KG1 (cell line): ENCODE measurements around the gene CNNM3.
"Not testable (repeated sequence)": the region's sequence is repeated elsewhere in the genome, so short reads cannot be mapped to it uniquely, and the experiment has no call there.

Source experiments
- DNase-seq: peaks from one replicate; lab custom pipeline; 2025; lab: John Stamatoyannopoulos, UW

CNNM3 gene

GRCh38 chr2:96798733-96799622 is 17.1 kb upstream of the CNNM3 start:
- no peak for DNase-seq

DNA sequence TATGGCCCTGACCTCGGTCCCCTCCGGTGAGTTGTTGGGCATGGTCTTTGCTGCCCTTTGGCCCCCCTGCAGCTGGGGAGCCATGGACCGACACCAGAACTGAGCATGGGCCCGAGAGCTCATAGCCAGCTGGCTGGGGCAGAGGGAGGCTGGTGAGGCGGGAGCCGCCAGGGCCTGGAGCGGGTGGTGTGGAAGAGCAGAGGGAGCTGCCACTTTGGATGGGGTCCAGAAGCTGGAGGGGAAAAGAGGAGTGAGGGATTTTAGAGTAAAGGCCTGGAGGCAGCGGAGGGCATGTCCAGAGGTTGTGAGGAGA is 16.5 kb upstream of the CNNM3 start:
- no peak for DNase-seq

DNA sequence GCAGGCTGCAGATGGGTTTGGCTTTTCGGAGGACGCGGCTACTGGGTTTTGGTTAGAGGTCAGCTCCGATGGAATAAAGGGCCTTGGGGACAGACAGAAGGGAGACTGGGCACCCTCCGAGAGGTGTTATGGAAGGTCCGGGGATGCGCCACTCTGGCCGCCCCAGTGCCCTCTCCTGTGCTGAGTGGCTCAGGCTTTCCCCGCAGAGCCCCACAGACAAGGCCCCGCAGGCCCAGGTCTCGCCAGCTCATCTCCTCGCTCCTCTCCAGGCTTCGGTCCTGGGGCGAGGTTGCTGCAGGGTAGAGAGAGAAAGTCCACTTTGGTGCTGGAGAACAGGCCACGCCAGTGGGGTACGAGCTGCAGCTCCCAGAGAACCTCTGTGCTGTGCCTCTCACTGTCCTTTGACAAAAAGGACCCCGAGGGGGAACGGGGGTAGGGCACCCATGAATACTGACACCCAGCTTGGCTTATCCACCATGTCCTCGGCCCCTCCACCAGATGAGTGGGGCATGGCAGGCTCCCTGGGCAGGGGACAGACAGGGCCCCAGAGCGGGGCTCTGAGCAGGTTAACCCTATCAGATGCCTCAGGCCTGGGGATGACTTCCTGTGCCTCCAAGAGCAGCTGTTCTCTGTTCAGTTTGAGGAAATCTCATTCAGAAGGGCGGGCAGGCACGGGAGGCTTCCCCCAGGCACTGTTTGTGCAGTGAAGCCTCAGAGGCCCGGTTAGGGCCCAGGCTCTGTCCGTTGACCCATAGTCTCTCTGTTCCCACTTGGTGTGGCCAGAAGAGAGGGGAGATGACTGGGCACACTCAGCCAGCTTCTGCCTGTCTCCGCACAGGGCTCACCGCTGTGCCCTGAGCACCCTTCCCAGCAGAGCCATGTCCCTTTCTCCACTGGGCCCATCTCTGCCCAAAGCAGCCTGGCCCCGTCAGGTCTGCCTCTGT is 15.7 kb upstream of the CNNM3 start:
- no peak for DNase-seq

GRCh38 chr2:96801005-96801785 is 14.9 kb upstream of the CNNM3 start:
- DNase-seq: no peak

DNA sequence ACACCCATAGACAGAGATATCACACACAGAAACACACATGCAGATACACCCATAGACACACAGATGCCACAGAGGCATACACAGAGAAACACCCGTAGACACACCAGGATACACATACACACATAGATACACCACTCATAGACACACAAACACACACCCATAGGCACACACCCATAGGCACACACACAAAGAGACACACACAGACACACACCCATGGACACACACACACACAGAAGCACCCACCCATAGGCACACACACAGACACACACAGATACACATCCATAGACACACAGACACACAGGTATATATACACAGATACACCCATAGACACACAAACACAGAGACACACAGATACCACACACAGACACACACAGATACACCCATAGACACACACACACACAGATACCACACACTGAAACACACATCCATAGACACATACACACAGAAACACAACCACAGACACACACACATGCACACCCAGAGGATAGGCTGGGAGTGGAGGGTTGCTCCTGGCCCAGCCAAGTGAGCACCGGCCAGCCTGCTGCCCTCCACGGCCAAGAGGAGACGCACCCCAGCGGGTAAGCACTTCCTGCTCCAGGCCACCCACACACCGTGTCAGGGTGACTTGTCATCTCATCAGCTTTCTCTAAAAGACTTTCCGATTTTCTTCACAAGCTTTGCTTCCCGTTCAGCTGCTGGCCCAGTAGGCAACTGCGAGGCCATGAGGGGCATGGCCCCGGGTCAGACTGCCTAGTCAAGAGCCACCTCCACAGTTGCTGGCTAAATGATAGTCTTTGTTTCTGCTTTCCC is 14.1 kb upstream of the CNNM3 start:
- no peak for DNase-seq

GRCh38 chr2:96802721-96803120 is 13.3 kb upstream of the CNNM3 start:
- DNase-seq: no peak

GRCh38 chr2:96804986-96805385 is 11.1 kb upstream of the CNNM3 start:
- DNase-seq: no peak

GRCh38 chr2:96805946-96806345 is 10.1 kb upstream of the CNNM3 start:
- not testable (repeated sequence) for DNase-seq

DNA sequence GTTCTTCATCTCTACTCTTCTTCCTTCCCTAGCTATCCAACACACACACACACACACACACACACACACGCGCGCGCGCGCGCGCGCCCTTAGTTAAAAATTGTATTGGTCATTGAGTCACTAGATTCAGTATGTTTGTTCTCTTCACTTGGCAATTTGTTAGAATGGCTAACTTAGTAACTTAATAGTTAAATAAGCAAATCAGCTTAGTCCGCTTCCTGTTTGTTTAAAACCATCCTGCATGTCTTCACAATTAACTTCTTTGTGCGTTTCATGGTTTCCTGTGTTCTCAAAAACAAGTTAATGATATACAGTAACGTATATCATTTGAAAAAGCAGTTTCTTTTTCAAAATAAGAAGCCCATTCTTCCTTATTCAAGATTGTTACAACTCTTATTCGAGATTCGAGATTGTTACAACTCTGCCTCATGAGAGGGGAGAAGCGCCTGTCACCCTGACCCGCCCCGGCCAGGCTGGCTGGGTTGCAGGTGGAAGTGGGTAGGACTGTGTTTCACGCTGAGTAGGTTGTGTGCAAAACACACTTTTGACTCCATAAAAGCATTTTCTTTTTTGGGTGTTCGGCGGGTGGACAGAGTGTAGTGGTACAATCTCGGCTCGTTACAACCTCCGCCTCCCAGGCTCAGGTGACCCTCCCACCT is 9.5 kb upstream of the CNNM3 start:
- DNase-seq: no peak

DNA sequence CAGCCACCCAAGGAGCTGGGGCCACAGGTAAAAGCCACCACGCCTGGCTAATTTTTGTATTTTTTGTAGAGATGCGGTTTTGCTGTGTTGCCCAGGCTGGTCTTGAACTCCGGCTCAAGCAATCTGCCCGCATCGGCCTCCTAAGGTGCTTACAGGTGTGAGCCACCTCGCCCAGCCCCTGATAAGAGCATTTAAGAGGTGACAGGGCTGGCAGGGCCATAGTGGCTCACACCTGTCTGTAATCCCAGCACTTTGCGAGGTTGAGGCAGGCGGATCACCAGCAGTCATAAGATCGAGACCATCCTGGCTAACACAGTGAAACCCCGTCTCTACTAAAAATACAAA is 9.0 kb upstream of the CNNM3 start:
- DNase-seq: no peak

DNA sequence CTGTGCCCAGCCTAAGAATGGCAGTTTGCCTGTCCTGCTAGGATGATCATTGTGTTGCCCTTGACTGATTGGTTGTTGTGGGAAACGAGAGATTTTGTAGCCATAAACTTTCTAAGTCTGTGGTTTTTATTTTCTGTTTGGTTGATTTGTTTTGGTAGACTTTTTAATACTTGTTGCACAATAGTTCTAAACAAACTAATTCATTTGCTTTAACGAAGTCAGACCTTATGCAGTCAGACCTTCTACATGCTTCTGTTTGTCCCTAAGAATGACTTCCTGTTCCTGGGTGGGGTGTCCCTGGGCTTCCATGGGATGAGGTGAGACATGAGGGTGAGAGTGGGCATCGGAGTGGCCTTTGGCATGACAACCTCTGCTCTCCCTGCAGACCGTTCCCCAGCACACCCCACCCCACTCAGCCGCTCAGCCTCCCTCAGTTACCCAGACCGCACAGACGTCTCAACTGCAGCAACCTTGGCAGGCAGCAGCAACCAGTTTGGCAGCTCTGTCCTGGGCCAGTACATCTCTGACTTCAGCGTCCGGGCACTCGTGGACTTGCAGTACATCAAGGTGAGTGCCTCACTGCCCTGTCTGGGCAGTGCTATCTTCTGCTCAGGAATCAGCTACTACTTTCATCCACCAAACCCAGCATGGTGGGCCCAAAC is 7.8 kb upstream of the CNNM3 start:
- no peak for DNase-seq

GRCh38 chr2:96809216-96809882 is 6.7 kb upstream of the CNNM3 start:
- no peak for DNase-seq

- no peak for DNase-seq
Measured at GRCh38 chr2:96809951-96810782, 5.9 kb upstream of the CNNM3 start.

DNA sequence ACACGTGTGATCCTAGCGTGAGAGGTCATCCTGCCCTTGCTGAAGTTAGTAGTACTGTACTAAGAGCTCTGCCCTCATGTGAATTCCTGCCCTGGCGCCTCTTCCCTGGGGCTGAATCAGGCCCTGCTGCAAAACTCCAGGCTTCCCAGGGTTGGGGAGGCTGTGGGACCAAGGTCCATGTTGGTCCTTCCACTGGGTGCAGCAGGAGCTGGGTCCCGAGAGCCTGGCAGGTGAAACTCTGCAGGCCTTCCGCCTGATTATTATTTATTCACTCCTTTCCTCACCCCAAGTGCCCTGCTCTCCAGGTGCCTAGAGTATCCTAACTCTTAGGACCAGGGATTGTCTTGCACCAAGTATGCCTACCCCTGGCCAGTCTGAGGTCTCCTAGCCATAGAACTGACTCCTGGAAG is 5.3 kb upstream of the CNNM3 start:
- no peak for DNase-seq

DNA sequence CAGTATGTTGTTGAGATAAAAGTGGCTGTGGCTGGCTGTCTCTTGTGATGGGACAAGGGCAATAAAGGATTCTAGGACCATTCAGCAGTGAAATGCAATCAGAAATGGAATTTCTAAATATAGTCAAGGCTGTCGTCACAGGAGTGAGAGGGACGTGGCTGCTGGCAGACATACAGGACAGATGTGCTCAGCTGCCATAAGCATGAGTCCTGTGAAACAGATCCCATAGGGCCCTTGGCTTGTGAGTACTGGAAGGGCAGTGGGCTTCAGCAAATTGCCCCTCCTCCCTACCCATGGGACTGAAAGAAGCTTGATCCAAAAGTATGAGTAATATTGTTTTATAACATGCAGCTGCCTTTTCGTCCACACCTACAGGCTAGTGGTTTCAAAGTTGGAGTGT is 4.2 kb upstream of the CNNM3 start:
- no peak for DNase-seq

DNA sequence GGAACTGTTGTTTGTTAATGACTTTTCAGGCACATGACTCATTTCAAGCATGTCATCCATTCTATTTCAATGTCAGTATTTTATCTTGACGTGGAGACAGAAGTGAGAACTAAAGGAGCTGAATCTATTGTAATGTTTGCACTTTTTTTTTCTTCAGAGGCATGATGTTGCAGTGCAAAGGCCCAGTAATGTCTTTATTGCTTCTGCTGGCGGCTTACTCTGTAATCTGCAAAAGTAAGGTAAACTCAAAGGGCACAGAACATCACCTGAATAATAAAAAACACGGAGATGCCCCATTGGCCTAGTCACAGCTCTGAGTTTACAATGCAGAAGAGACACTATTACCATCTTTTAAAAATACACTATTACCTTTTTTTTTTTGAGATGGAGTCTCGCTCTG is 2.4 kb upstream of the CNNM3 start:
- no peak for DNase-seq

DNA sequence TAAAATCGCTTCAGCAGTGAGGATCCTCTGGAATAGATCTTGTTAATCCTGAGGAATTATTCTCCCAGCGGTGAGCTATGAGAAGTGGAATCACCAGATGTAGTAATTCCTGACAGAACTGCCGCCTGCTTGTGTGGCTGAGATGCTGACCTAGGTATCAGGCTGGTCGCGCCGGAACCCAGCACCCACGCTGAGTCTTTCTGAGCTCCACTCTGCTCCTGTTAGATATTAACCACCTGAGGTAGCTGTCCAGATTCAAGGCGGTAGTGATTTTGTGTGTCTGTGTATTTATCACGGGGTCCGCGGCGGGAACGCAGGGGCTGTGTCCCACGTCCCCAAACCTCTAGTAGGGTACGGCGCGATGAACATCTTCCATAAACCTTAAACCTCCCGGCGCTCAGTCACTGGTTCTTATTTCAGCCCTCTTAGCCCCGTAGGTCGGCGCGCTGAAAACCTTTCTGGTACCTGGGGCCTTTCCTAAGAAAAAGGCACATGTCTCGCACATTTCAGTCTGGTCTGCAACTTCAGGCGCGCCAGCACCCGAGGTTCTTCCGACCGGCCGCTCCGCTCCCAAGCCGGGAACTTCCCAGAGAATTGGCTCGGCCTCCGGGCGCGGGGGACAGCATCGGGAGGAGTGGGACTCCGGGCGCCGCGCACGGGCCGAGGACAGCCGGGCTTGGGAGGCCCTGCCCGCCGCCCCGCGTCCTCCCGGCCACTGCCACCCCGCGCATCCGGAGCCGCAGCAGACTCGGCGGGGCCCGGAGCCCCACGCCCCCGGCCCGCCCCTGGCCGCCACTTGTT is 542 bp upstream of the CNNM3 start:
- DNase-seq: no peak
